ENCODE measurements around the gene NTN1. TPM values are rescaled to one million over a fixed set of nuclear protein-coding genes. Genes with fewer than 3 reads are reported as not detected.
"Not testable (repeated sequence)": the region's sequence is repeated elsewhere in the genome, so short reads cannot be mapped to it uniquely, and the experiment has no call there.

NTN1 gene
- total RNA-seq, 1 donor from 2014 or later = 28.4 TPM

GRCh38 chr17:9140550-9141424 is 119.5 kb downstream of the NTN1 start:
- intact Hi-C loops (cut with micrococcal nuclease) = no loop called here
- DNase-seq (no peak), ATAC-seq (no peak)

GRCh38 chr17:9141425-9141753 is 120.1 kb downstream of the NTN1 start:
- no peak for DNase-seq
- no peak for ATAC-seq
- intact Hi-C loops (cut with micrococcal nuclease) = no loop called here

- DNase-seq (no peak), ATAC-seq (peak; percentile 13)
- intact Hi-C loops (cut with micrococcal nuclease) = no loop called here
Measured at GRCh38 chr17:9142772-9143494, 121.6 kb downstream of the NTN1 start.

GRCh38 chr17:9144502-9145249 is 123.4 kb downstream of the NTN1 start:
- no peak for DNase-seq
- ATAC-seq = no peak
- intact Hi-C loops (cut with micrococcal nuclease) = no loop called here

GRCh38 chr17:9146064-9146463 is 124.8 kb downstream of the NTN1 start:
- intact Hi-C loops (cut with micrococcal nuclease) = no loop called here
- no peak for ATAC-seq
- no peak for DNase-seq

GRCh38 chr17:9148905-9149525 is 127.7 kb downstream of the NTN1 start:
- ATAC-seq = no peak
- intact Hi-C loops (cut with micrococcal nuclease) = no loop called here

GRCh38 chr17:9150446-9151090 is 129.3 kb downstream of the NTN1 start:
- ATAC-seq (no peak), DNase-seq (no peak)
- intact Hi-C loops (cut with micrococcal nuclease) = no loop called here

More at GRCh38 chr17:9148905-9149525, 127.7 kb downstream of the NTN1 start:
- no peak for DNase-seq

GRCh38 chr17:9151091-9151490 is 129.8 kb downstream of the NTN1 start:
- no peak for ATAC-seq
- DNase-seq = no peak
- intact Hi-C loops (cut with micrococcal nuclease) = no loop called here

GRCh38 chr17:9151740-9152139 is 130.4 kb downstream of the NTN1 start:
- DNase-seq; ATAC-seq; intact Hi-C loops (cut with micrococcal nuclease): not testable (repeated sequence)

- DNase-seq = no peak
- no peak for ATAC-seq
- intact Hi-C loops (cut with micrococcal nuclease) = no loop called here
Measured at GRCh38 chr17:9158544-9159452, 137.5 kb downstream of the NTN1 start.

GRCh38 chr17:9162275-9162985 is 141.1 kb downstream of the NTN1 start:
- ATAC-seq = no peak
- DNase-seq = no peak
- intact Hi-C loops (cut with micrococcal nuclease) = no loop called here

GRCh38 chr17:9166788-9167187 is 145.5 kb downstream of the NTN1 start:
- ATAC-seq (no peak), DNase-seq (no peak)
- intact Hi-C loops (cut with micrococcal nuclease) = no loop called here

- ATAC-seq (no peak), DNase-seq (no peak)
- intact Hi-C loops (cut with micrococcal nuclease) = no loop called here
Measured at GRCh38 chr17:9167379-9167778, 146.1 kb downstream of the NTN1 start.

- ATAC-seq = no peak
- DNase-seq = no peak
- intact Hi-C loops (cut with micrococcal nuclease) = no loop called here
Measured at GRCh38 chr17:9169116-9169515, 147.8 kb downstream of the NTN1 start.

- ATAC-seq = no peak
- intact Hi-C loops (cut with micrococcal nuclease) = no loop called here
- no peak for DNase-seq
Measured at GRCh38 chr17:9170336-9170735, 149.0 kb downstream of the NTN1 start.

- ATAC-seq = no peak
- DNase-seq = no peak
- intact Hi-C loops (cut with micrococcal nuclease) = no loop called here
Measured at GRCh38 chr17:9170853-9171252, 149.5 kb downstream of the NTN1 start.

GRCh38 chr17:9173386-9173983 is 152.2 kb downstream of the NTN1 start:
- ATAC-seq (peak; percentile 41), DNase-seq (no peak)
- intact Hi-C loops (cut with micrococcal nuclease) = no loop called here
